ENCODE measurements around the gene CDKAL1. TPM values are rescaled to one million over a fixed set of nuclear protein-coding genes. Genes with fewer than 3 reads are reported as not detected.

CDKAL1 gene
- total and polyA plus RNA-seq, 2 donors (not counting 3 experiments of a cell fraction or from before 2014, with no cell fraction given), result 6.1 to 20.5 TPM

DNA sequence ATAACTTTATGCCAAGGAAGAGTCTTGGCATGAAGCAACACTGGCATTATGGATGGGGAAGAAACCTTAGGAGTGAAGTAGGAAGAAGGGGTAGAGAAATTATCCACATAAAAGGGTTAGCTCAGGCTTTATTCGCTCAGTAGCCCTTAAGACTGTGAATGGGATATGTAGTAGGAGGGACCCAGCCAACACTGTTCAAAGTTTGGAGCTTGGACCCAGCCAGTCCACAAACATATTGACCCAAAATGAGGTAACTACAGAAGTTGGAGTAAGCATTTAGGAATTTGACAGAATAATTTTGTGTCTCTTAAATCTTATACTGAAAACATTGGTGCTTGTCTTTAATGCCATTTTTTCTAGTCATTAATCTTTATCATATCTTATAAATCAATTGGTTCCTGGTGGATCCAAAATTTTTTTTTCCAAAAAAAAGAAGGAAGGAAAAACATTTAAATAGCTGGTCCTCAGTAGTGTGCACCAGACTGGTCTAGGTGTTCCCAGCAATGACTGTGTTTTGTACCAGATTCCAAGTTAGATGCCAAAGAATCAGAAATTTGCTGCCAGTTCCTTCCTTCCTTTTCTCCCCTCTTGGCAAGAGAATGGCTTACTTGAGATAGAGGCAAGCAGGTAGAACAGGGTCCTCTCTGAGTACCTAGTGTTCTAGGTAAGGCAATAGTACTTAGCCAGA lies 607.5 kb downstream of the CDKAL1 start:
- Histone ChIP-seq H3K27me3 (ENCODE audit: control insufficient read depth in 2 of 2, insufficient read depth in 2 of 2, low read length in 2 of 2) (no peaks in the 10 kb centered on the region), H4K20me1 (replicated peaks; ENCODE audit: control insufficient read depth, extremely low read depth, insufficient read depth, low read length) (no peaks in the 10 kb centered on the region), H3K4me3 (replicated peaks in 1 of 3; ENCODE audit: insufficient read depth in 1 of 3, low read depth in 1 of 3, low read length in 3 of 3) (no peak overlapping the region), H2AFZ (ENCODE audit: low read depth, low read length) (no peak overlapping the region), H3K9me1 (replicated peaks; ENCODE audit: control insufficient read depth, extremely low read depth, insufficient read depth, low read length) (no peaks in the 10 kb centered on the region), H3K4me2 (ENCODE audit: insufficient read depth, low read length) (no peak overlapping the region), H3K9ac (replicated peaks; ENCODE audit: extremely low read depth, insufficient read depth, low read length) (no peak overlapping the region), H3K79me2 (ENCODE audit: control insufficient read depth, insufficient read depth, low read length) (no peaks in the 10 kb centered on the region), H3K9me3 (replicated peaks; ENCODE audit: control insufficient read depth, insufficient read depth, low read length) (no peaks in the 10 kb centered on the region), H3K36me3 (ENCODE audit: control insufficient read depth in 2 of 2, extremely low read depth in 1 of 2, insufficient read depth in 2 of 2, low read length in 2 of 2) (no peaks in the 10 kb centered on the region), H3K4me1 (ENCODE audit: control insufficient read depth, extremely low read depth, insufficient read depth, low read length) (peaks cover 5% of the 10 kb centered on the region), H3K27ac (ENCODE audit: insufficient read depth, low read depth, low read length) (no peak overlapping the region)
- no peak for FAIRE-seq
- ChIA-PET POLR2A (no interaction called here), CTCF (no interaction called here)
- dilution Hi-C loops (cut with MboI; ENCODE audit: extremely low pct_ligation_motif_present, low sequenced_read_pairs) (no loop called here), intact Hi-C loops (cut with micrococcal nuclease) (no loop called here)
- DNase-seq (ENCODE audit: low read depth, low spot score), result no peak
- no peak for TF ChIP-seq MYC (IDR thresholded peaks at IDR 0.05; ENCODE audit: low read depth, low read length)
- no peak for TF ChIP-seq JUN (IDR thresholded peaks at IDR 0.05; ENCODE audit: borderline replicate concordance, insufficient read depth, insufficient read length, low read depth)
- no peak for TF ChIP-seq FOS (IDR thresholded peaks at IDR 0.05; ENCODE audit: borderline replicate concordance, insufficient read depth, low read length)
- TF ChIP-seq, protein P1, sequence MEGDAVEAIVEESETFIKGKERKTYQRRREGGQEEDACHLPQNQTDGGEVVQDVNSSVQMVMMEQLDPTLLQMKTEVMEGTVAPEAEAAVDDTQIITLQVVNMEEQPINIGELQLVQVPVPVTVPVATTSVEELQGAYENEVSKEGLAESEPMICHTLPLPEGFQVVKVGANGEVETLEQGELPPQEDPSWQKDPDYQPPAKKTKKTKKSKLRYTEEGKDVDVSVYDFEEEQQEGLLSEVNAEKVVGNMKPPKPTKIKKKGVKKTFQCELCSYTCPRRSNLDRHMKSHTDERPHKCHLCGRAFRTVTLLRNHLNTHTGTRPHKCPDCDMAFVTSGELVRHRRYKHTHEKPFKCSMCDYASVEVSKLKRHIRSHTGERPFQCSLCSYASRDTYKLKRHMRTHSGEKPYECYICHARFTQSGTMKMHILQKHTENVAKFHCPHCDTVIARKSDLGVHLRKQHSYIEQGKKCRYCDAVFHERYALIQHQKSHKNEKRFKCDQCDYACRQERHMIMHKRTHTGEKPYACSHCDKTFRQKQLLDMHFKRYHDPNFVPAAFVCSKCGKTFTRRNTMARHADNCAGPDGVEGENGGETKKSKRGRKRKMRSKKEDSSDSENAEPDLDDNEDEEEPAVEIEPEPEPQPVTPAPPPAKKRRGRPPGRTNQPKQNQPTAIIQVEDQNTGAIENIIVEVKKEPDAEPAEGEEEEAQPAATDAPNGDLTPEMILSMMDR (IDR thresholded peaks at IDR 0.05; ENCODE audit: extremely low read depth in 1 of 2, insufficient read depth in 1 of 2, low read depth in 1 of 2, low read length in 2 of 2), result no peak
- no peak for TF ChIP-seq EZH2 (IDR thresholded peaks at IDR 0.05; ENCODE audit: borderline replicate concordance, low read depth, low read length, severe bottlenecking)
- TF ChIP-seq POLR2A (IDR thresholded peaks at IDR 0.05; ENCODE audit: low read depth, low read length), result no peak
- no peak for TF ChIP-seq POLR2AphosphoS5 (IDR thresholded peaks at IDR 0.05; ENCODE audit: insufficient read depth, low read depth, low read length)
- TF ChIP-seq, protein P2, sequence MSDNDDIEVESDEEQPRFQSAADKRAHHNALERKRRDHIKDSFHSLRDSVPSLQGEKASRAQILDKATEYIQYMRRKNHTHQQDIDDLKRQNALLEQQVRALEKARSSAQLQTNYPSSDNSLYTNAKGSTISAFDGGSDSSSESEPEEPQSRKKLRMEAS (IDR thresholded peaks at IDR 0.05; ENCODE audit: insufficient read depth, insufficient read length), result no peak
- TF ChIP-seq GATA2 (IDR thresholded peaks at IDR 0.05; ENCODE audit: insufficient read depth, insufficient read length, low read depth, low read length), result no peak
- BruUV-seq (replicated peaks), result no TSS peak
